GM18498 (cell line): ENCODE data around the gene WIF1.
A peak's percentile ranks its signal among the peaks of the same experiment; 100 is the strongest.

Experiments
- ATAC-seq: cut with Tn5 transposase; IDR thresholded peaks from one replicate; pipeline ENCODE4 v1.9.1; 2021; ENCODE audit warnings: mild to moderate bottlenecking, moderate library complexity; ENCODE audit not compliant: unreplicated experiment

The WIF1 gene

DNA sequence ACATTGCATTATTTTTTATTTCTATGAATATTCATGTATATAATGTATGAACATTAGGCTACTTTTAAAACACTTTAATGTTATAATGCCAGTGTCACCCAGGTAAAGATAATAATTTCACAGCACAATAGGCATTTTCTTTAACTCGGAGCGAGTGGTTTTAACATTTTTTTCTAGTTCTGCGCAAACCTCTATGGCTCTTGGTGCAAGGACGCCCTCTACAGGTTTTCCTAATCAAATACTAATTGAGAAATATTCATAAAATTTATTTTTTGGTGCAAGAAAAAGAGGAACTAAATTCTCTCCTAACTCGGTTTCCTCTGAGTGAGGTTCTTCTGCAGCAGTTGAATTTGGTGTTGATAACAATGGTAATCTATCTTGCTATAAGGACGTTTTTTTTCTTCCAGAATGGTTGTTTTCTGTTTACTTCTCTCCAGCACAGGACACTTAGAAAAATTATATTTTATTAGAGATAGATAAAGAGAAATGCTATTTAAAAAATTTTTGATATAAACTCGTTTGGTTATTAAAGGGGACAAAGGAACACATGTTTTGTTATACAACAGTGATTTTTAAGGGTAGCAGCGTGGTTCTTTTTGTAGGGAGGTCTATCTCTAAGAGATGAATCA is 2.4 kb upstream of the WIF1 start:
- ATAC-seq, result no peak

DNA sequence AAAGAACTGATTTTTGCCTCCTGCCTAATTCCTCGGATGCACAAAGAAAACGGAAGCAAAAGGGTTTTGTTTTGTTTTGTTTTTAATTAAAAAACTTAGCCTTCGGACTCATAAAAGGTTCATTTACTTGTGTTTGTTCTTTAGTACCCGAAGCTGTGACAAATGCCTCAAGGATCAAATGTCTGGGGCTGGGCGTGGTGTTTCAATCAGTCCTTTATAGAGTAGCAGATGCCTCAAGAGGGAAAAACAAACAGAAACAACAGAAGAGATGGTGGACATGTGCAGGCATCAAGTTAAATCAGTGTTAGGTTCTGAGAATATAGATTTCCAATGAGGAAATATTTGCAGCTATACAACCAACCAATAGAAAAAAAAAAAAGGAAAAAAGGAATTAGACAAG is 1.6 kb upstream of the WIF1 start:
- ATAC-seq, result no peak

DNA sequence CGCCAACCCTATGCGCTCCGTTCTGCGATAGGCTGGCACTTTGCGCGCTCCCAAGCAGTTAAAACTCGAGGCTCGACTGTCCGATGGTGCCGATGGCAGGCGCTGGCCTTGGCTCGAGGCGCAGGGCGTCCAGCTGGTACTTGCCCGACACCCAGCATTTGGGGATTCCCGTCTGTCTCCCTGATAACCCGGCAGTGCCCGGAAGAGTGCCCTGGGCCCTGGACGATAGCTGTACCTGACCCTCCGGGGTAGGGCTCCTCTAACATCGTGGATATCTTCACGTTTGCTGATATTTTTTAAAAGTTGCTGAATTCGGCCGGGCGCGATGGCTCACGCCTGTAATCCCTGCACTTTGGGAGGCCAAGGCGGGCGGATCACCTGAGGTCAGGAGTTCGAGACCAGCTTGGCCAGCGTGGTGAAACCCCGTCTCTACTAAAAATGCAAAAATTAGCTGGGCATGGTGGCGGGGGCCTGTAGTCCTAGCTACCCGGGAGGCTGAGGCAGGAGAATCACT is 908 bp upstream of the WIF1 start:
- no peak for ATAC-seq

DNA sequence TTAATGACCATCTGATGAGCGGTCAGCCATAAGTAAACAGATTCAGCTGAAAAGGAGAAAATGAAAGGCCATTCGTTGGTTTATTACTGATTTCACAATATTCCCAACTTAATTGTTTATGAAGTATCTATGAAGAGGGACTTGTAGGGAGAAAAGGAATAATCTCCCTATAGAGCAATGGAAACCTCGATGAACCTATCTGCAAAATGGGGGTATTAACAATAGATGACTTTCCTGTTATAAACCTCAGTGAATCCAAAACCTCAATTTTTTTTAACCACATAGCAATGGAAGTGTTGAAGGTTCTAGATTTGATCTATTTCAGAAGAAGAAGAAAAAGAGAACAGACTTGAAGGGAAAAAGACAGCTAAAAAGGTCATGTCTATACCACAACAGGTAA is 2.0 kb downstream of the WIF1 start:
- no peak for ATAC-seq

DNA sequence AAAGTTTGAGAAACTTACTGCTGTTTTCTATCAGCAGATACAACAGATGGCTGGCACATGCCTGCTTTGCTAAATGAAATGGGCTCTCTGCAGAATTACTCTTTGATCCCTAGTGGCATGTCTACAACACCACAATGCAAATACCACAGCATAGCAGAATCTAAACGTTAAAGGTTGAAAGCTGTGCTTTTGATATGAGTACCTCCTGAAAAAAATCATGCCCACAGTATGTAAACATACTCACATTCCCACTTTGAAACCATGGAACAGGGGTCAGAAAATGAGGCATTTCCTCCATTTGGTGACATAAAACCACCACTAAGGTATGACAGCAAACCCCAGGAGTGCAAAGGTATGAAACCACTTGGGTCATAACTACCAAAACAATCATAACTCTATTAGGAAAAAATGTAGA is 7.5 kb downstream of the WIF1 start:
- no peak for ATAC-seq

DNA sequence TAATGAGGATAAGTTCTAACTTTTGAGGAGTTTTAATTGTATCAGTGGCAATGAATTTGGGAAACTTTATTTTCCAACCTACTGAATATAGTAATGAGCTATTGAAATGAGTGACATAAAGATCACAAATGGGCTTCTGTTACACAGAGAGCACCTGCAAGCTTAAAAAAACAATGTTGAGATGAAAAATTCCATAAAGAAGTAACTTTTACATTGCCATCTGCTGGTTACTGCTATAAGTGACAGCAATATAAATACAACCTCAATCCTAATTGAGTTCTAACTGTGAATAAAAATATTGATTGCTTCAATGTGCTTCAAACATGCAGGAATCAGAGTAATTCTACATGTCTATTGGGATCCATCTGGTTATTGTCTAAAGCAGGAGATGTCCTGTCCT is 14.2 kb downstream of the WIF1 start:
- no peak for ATAC-seq

DNA sequence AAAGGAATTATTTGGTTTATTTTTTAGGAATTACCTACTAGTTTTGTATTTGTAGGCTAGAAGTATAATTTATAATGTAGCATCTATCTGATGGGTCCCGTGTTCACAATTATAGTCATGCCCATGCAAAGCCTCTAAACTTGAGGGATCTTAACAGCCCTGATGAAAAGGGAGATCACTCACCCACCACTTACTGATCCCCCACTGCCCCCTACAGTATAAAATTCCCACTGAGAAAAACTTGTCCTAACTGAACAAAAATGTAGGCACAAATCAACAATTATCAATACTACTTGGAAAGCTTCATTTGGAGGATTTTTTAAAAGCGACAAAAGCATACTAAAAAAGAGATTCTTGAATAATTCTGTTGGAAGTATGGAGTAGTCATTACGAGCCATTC is 21.0 kb downstream of the WIF1 start:
- ATAC-seq, result no peak

DNA sequence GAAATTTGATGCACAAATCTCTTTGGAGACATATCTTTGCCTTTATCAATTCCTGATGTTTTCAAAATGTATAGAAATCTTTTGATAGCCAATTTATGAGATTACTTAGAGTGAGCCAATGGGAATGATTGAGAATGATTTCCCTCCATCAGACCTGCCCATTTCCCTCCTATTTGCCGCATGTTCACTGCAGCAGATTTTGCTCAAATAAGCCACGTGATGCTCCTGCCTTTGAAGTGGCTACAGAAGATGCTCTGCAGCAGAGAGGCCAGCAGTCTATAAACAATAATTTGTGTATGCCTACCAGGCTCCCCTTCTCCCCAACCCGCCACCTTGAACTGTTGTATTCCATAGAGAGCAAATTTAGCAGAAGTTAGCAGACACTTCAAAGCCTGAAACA is 21.9 kb downstream of the WIF1 start:
- ATAC-seq, result no peak

DNA sequence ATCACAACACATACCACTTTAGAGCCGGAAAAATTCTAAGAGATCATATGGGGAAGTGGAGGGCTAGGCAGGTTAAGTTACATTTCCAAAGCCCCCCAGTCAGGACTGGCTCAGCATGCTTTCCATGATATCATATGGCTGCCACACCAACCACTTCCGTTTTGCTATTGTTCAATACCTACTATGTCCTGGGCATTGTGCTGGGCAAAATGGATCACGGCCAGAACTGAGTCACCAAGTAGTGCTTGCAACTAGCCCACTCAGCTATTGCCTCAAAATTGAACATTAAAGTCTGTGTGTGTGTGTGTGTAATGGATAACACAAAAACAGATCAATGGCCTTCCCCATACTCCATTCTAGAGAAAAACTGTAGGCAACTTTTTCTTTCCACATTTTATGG is 22.7 kb downstream of the WIF1 start:
- ATAC-seq, result no peak

DNA sequence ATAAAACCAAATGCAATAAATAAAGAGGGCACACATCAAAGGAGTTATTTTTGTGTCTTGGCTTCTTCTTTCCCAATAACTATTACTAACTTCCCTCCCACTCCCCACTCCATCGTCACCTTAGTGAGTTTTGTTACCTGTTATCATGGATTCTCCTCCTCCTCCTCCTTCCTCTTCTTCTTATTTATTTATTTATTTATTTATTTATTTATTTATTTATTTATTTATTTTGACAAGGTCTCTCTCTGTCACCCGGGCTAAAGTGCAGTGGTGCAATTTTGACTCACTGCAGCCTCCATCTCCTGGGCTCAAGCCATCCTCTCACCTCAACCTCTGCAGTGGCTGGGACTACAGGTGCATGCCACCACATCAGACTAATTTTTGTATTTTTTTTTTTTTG is 26.4 kb downstream of the WIF1 start:
- ATAC-seq, result no peak

DNA sequence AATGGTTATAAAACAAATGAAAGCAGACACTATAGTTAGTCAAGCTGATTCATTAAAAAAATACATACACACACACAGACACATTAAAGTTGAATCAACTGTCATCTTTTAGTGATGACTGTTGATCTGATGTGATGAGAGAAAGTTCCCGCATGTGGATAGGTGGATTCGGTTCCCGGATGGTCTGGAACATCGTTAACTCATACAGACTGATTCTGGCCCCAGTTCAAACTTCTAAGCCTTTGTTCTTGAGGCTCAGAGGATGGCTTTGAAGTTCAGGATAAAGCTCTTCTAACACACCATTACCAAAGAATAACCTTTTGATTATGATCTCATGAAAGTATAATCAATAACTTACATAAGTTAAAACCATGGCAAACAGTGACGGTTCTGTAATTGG is 27.5 kb downstream of the WIF1 start:
- ATAC-seq, result no peak

DNA sequence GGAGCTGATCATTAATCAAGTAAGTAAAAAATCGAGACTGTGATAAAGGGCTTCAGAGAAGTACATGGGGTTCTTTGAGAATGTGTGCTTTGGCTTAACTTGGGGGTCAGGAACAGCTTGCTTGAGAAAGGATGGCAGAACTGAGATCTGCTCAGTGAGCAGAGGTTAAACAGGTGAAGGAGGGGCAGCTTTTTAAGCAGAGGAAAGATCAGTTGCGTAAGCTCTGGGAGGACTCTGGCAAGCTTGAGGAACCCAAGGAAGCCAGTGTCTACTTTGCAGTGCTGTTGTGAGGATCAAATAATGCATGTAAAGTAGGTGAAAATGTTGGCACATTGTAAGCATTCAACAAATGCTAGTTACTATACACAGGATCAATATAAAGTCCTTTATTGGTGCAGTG is 30.6 kb downstream of the WIF1 start:
- no peak for ATAC-seq

DNA sequence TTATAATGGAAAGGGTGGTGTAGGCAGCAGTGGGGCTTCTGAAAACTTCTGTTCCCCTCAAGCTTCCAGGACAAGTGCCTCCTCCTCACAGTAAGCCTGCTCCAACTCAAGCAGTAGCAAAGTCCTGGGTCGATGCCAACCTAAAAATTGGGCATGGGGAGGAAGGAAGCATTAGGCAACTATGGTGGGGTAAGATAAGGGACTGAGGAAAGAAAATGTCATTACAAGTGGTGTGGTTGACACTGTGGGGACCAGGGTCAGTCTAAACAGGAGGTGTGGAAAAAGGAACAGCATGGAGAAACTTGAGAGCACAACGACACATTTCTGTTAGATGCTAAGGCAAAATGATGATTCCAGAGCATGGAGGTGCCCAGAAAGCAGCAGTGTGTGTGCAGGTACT is 34.9 kb downstream of the WIF1 start:
- no peak for ATAC-seq

DNA sequence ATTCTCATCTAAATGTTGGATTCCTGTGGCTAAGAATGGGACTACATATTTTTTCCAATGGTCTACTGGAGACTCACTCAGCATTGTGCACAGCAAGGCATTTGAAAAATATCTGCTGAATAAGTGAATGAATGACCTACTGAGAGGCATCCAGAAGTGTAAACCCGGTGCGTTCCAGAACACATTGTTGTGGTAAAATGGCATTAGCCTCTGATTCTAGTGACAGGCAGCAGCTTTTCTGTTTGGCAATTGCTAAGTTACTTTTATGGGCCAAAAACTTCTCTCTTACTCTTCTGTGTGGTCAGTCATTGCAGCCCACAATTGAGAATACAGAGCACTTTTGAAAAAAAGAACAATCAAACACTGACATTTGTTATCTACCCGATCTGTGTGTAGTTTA is 36.5 kb downstream of the WIF1 start:
- no peak for ATAC-seq

DNA sequence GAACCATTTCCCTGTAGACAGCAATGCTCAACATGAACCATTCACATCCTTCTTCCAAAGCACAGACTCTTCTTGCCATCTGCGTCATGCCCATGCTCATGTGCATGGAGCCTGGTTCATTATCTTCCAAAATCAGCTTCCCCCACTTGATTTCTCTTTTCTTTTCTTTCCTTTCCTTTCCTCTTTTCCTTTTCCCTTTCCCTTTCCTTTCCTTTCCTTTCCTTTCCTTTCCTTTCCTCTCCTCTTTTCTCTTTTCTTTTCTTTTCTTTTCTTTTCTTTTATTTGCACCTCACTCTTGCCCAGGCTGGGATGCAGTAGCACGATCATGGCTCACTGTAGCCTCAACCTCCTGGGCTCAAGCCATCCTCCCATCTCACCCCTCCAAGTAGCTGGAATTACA is 37.5 kb downstream of the WIF1 start:
- no peak for ATAC-seq

DNA sequence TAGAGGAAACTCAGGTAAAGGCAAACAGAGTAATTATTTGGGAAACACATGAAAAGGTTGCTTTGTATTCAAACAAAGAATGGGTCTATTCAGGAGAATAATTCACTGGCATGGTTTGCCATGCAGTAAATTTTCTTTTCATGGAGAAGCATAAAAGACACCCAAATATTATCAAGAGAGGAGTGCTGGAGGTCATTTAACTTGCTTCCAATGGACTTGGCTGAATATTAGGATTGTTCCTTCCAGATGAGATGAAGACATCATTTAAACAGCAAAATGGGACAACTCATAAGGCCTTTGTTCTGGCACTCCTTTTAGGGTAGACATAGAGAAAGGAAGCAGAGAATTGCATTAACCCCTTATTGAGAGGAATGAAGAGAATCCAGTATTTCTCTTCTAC is 38.7 kb downstream of the WIF1 start:
- no peak for ATAC-seq

DNA sequence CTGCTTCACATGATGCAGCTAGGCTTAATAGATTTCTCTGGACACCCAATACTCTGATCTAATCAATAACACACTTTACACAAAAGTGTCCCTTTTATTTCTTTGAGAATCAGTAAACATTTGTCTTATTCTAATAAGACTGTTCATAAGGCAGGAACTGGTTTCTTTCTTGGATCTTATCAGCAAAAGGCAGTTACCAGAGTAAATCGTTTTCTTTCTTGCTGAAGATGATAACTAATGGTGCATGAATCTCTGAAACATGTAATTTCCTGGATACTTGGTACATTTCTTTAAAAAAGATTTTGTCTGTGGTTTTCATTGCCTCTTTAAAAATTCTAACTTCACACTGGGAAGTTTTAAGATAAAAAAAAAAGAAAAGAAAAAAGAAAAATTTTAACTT is 39.6 kb downstream of the WIF1 start:
- ATAC-seq, result no peak

DNA sequence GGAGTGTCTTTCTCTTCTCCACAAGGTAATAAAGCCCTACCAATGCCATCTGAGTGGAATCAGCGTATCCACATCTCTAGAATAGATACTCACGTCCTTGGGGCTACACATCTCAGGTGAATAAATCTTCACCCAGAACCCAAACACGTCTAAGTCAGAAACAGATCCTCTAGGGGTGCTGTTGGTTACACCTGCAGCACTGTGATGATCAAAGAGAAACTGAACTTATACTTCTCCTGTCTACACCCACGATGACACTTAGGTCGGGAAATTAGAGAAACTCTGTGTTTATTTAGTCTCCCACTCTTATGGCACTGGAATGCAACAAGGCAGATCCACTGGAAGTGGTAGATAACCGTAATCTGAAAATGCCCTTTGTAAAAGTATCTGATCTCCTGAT is 46.2 kb downstream of the WIF1 start:
- ATAC-seq, result peak; percentile 52

DNA sequence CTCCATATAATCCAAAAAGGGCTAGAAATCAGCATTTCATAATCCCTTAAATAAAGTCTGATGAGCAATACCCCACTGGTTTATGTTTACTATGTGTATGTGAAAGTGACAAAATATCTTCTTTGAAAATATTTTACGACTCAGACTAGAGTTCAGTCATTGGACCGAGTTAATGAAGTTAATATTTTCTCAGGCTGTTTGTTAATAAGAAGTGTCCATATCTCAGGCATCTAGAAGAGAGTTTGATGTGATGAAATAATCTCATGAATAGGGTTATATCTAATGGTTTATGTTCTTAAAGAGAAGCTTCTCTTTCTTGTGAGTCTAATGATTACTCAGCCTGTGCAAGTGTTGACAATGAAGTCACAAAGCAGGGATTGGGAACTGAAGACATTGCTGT is 51.8 kb downstream of the WIF1 start:
- ATAC-seq, result no peak

DNA sequence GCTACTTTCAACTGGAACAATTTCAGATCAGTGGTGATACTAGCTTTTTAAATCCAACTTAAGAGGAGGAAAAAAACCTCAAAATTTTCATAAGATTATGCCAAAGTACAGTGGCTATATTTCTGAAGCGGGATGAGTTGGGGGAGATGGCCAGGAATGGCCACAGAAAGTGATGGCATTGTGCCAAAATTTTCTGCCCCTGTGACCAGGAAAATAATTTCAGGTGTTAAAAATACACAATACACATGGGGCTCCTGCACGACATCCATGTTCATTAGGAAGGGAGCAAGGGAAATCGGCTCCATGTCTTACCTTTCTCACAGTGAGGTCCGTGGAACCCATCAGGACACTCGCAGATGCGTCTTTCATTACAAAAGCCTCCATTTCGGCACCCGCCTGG is 53.7 kb downstream of the WIF1 start:
- no peak for ATAC-seq

DNA sequence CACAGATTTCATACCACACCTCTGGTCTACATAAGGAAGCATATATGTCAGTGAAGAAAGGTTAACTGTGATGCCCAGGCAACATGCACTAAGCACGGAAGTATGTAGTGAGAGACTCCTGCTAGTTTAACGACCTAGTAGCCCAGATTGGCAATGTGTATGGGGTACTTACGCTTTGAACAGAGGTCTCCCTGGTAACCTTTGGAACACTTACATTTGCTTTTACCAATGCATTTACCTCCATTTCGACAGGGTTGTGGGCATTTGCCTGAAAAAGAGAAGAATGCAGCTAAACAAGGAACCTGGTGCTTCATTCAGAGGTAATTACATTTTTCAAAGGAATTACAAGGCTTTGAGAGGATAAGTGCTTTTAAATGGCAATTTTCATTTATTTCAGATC is 65.2 kb downstream of the WIF1 start:
- no peak for ATAC-seq

DNA sequence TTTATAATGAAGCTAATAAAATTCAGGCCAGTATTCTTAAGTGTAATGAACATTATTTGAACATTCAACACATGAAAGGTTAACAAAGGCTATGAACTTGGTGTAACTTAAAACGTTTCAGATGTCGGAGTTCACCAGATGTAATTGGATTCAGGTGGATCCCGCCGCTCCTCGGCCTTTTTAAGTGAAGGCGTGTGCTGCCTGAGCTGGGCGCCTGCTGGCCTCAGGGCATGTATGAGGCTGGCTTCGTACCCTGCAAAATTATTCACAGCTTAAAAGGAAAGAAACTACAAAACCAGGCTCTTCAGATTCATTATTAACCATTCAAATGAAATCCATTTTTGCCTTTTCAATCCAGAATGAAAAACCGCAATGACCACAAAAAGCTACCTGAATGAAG is 69.9 kb downstream of the WIF1 start:
- no peak for ATAC-seq

DNA sequence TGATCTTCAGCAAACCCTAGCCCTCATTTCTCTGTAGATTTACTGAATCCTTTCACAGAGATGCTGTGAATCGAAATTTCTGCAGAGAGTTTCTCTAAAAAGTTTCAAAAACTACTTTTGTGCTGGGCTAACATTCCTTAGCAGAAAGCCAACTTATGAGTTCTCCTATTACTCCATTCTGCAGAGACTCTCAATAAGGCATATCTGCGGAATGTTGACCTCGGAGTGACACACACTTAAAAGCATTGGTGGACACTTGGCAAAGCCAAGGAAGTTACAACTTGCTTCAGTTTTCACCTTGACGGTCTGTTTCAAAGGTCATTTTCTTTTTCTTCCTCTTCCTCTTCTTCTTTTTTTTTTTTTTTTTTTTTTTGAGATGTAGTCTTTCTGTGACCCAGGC is 75.8 kb downstream of the WIF1 start:
- ATAC-seq, result no peak

DNA sequence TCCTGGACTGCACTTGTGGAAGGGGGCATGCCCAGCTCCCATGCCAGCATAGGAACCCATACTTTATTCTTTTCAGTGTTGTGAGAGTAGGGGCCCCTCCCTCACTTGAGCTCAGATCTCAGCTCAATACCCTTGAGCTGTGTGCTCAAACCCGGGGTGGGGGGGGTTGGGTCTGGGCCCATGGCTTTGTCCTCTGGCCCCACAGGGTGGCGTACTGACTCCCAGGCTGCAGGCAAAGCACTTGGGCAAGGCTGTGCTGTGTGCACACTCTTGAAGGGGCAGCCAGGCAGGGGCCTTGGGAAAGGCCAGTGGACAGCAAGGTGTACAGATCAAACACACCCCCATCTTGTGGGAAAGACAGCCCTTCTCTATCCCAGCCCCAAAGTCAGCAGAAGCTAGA is 81.8 kb downstream of the WIF1 start:
- no peak for ATAC-seq
